Gastrocnemius medialis (tissue), 4 donors: ENCODE data around the gene RC3H1.

ENCODE experiments used
- POLR2A ChIP-seq, 2 donors: fragments of 450-650 bp; IDR thresholded peaks; one replicate each; pipeline ENCODE4 v1.6.1; 2017; ENCODE audit warnings: antibody characterized with exemption in 2 of 2, mild to moderate bottlenecking in 2 of 2, moderate library complexity in 2 of 2
- TF ChIP-seq, protein P1 (sequence below), 5 experiments: fragments of 450-650 bp in 3 of 5; fragments of 200-600 bp in 2 of 5; sonication (generic) in 2 of 5; IDR thresholded peaks in 4 of 5; conservative IDR thresholded peaks in 1 of 5; 1 replicate in 4 of 5; 2 replicates in 1 of 5; pipeline ENCODE4 v1.5.1; 2016 to 2019; ENCODE audit warnings: antibody characterized with exemption in 5 of 5, mild to moderate bottlenecking in 3 of 5, moderate library complexity in 3 of 5

DNA sequence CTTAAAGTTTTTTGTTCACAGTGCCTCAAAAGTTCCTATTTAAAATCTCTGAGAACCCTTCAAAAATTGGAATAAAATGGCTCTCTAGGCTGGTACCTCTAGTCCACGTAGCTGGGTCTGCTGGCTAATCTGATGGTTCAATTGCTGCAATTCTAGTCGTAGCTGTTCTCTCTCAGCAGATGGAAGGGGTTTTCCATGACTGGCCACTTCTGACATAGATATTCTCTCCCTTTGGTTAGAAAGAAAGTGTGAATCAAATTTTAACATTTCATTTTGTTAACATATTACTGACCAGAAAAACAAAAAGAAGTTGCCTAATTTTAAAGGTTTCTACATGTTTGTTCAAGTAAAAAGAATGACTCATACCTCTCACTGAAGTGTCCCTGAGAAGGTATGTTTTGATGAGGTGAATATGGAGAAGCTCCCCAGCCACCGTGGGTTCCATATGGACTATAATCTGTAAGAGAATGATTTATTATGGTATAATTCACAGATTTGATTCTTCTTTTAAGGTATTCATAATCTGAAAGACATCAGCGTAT, 75.7 kb downstream of the RC3H1 start:
- TF ChIP-seq, protein P1, sequence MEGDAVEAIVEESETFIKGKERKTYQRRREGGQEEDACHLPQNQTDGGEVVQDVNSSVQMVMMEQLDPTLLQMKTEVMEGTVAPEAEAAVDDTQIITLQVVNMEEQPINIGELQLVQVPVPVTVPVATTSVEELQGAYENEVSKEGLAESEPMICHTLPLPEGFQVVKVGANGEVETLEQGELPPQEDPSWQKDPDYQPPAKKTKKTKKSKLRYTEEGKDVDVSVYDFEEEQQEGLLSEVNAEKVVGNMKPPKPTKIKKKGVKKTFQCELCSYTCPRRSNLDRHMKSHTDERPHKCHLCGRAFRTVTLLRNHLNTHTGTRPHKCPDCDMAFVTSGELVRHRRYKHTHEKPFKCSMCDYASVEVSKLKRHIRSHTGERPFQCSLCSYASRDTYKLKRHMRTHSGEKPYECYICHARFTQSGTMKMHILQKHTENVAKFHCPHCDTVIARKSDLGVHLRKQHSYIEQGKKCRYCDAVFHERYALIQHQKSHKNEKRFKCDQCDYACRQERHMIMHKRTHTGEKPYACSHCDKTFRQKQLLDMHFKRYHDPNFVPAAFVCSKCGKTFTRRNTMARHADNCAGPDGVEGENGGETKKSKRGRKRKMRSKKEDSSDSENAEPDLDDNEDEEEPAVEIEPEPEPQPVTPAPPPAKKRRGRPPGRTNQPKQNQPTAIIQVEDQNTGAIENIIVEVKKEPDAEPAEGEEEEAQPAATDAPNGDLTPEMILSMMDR (IDR thresholded peaks at IDR 0.05 in 4 of 5, conservative IDR thresholded peaks at IDR 0.05 in 1 of 5): no peak
- no peak for TF ChIP-seq POLR2A (IDR thresholded peaks at IDR 0.05)
